ENCODE measurements around the gene SIRPG. TPM values are rescaled to one million over a fixed set of nuclear protein-coding genes. Genes with fewer than 3 reads are reported as not detected.

Gene SIRPG
- total RNA-seq, 4 donors from 2014 or later, result 2.5 to 26.9 (median 3.8) TPM; not detected in 1

- intact Hi-C loops (cut with DNase I; ENCODE audit: low total_unique reads), result no loop called here
- no peak for DNase-seq
- 75% methylated on average over 2 of the region's 2 CpGs; no CpG with 5 or more reads in 1 of the 2 donors for WGBS, 2 donors (ENCODE audit: low coverage in 1 of 2)
- in situ Hi-C loops (cut with MboI; ENCODE audit: low pct_ligation_motif_present in 1 of 4, low pct_unique_long_range_greater_than_20kb in 1 of 4, low sequenced_read_pairs in 3 of 4), result no loop called here
- H3K4me1 ChIP-seq, result peaks cover 0 to 5% (median 0%) of the 10 kb centered on the region in 4 donors
- no peaks in the 10 kb centered on the region for H3K36me3 ChIP-seq
- TF ChIP-seq EP300 (IDR thresholded peaks at IDR 0.05; ENCODE audit: low read depth) (no peak), POLR2AphosphoS5 (IDR thresholded peaks at IDR 0.05) (no peak), POLR2A (IDR thresholded peaks at IDR 0.05) (no peak), CTCF (IDR thresholded peaks at IDR 0.05) (no peak)
- no peak overlapping the region for H3K4me3 ChIP-seq
- H3K27me3 ChIP-seq, result no peaks in the 10 kb centered on the region
- H3K27ac ChIP-seq, result no peak overlapping the region
- H3K9me3 ChIP-seq, result no peaks in the 10 kb centered on the region
These were observed 30.4 kb downstream of the SIRPG start for GRCh38 chr20:1627200-1627550.

DNA sequence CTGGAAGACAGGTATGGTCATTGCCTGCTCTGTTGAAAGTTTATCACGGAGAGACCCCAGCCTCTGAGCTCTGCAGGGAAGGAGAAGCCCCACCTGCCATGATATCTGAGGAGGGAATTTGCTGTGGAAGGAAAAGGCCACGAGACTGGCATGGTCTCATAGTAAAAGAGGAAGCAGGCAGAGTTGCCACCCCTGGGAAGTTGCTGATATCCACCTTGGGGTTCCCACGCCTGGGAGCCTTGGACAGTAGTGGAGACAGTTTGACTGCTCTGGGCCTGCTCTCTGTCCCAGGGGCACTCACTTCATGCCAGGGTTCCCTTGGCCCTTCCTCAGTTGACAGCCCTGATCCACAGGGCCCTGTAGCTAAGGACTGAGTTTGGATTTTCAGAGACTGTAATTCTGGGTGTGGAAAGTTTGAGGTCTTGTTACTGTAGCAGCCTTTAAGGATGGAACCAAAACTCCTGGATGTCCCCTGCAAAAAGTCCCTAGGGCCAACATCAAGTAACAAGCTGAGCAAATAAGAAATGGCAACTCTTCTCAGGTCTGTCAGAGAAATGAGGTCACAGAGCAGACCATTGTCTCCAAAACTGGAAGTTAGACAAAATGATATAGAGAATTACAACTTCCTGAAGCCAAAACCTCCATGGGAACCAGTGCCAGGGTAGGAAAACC, 30.9 kb downstream of the SIRPG start:
- intact Hi-C loops (cut with DNase I; ENCODE audit: low total_unique reads), result no loop called here
- WGBS, 2 donors (ENCODE audit: low coverage in 1 of 2), result 77% methylated on average over 3 of the region's 3 CpGs; no CpG with 5 or more reads in 1 of the 2 donors

DNA sequence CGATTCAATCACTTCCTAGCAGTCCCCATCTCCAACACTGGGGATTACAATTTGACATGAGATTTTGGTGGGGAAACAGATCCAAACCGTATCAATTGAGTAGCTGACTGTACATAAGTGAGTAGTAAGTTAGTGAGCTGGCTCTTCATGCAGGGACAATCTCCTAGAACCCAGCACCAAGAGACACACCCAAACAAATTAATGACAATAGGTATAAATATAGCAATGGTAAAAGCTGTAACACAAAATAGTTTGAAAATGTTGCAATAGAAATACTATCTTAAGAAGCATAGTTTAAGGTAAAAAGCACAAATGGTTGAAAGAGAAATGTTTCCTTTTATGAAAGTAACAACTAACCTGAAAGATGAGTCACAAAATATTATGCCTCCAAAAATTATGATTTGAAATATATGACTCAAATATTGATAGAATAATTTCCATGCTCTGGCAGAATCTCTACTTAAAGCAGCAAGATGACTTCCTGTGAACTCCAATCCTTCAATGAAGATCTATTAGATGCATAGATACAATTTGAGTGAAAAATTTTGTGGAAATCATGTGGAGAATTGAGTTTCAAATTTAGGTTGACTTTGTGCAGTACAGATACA, 32.4 kb downstream of the SIRPG start:
- Histone ChIP-seq H3K27ac (no peak overlapping the region), H3K9me3 (no peaks in the 10 kb centered on the region), H3K4me3 (no peak overlapping the region), H3K27me3 (no peaks in the 10 kb centered on the region), H3K36me3 (no peaks in the 10 kb centered on the region), H3K4me1 (peaks cover 0 to 8% (median 0%) of the 10 kb centered on the region in 4 donors)
- intact Hi-C loops (cut with DNase I; ENCODE audit: low total_unique reads) (no loop called here), in situ Hi-C loops (cut with MboI; ENCODE audit: low pct_ligation_motif_present in 1 of 4, low pct_unique_long_range_greater_than_20kb in 1 of 4, low sequenced_read_pairs in 3 of 4) (no loop called here)
- TF ChIP-seq POLR2AphosphoS5 (IDR thresholded peaks at IDR 0.05), result no peak
- no peak for TF ChIP-seq CTCF (IDR thresholded peaks at IDR 0.05)
- no peak for TF ChIP-seq POLR2A (IDR thresholded peaks at IDR 0.05)
- no peak for TF ChIP-seq EP300 (IDR thresholded peaks at IDR 0.05; ENCODE audit: low read depth)
- no peak for DNase-seq
- WGBS, 2 donors (ENCODE audit: low coverage in 1 of 2), result 49 to 60% methylated on average over 2 of the region's 2 CpGs

More for the DNA sequence above, 30.9 kb downstream of the SIRPG start:
- no peak for DNase-seq
- Histone ChIP-seq H3K27me3 (no peaks in the 10 kb centered on the region), H3K9me3 (no peaks in the 10 kb centered on the region), H3K36me3 (no peaks in the 10 kb centered on the region), H3K27ac (no peak overlapping the region), H3K4me1 (peaks cover 0 to 5% (median 0%) of the 10 kb centered on the region in 4 donors), H3K4me3 (no peak overlapping the region)
- no peak for TF ChIP-seq CTCF (IDR thresholded peaks at IDR 0.05)
- TF ChIP-seq EP300 (IDR thresholded peaks at IDR 0.05; ENCODE audit: low read depth), result no peak
- no peak for TF ChIP-seq POLR2AphosphoS5 (IDR thresholded peaks at IDR 0.05)
- no peak for TF ChIP-seq POLR2A (IDR thresholded peaks at IDR 0.05)
- in situ Hi-C loops (cut with MboI; ENCODE audit: low pct_ligation_motif_present in 1 of 4, low pct_unique_long_range_greater_than_20kb in 1 of 4, low sequenced_read_pairs in 3 of 4), result no loop called here

DNA sequence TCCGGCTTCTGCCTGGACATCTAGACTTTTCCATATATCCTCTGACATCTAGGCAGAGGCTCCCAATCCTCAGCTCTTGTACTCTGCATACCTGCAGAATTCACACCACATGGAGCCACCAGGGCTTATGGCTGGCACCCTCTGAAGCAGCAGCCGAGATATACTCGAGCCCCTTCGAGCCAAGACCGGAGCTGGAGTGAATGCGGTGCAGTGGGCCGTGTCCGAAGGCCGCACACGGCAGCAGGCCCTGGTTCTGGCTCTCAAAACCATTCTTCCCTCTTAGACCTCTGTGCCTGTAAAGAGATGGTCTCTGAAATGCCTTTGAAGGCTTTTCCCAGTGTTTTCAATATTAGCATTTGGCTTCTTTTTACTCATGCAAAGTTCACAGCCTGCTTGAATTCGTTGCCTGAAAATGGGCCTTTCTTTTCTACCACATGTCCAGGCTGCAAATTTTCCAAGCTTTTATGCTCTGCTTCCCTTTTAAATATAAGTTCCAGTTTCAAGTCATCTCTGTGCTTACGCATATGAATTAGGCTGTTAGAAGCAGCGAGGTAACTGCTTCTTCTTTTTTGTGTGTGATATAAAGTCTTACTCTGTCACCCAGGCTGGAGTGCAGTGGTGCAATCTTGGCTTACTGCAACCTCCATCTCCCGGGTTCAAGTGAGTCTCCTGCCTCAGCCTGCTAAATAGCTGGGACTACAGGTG, 33.9 kb downstream of the SIRPG start:
- in situ Hi-C loops (cut with MboI; ENCODE audit: low pct_ligation_motif_present in 1 of 4, low pct_unique_long_range_greater_than_20kb in 1 of 4, low sequenced_read_pairs in 3 of 4) (no loop called here), intact Hi-C loops (cut with DNase I; ENCODE audit: low total_unique reads) (no loop called here)
- H3K4me1 ChIP-seq, result peaks cover 0 to 8% (median 0%) of the 10 kb centered on the region in 4 donors
- TF ChIP-seq CTCF (IDR thresholded peaks at IDR 0.05) (no peak), POLR2A (IDR thresholded peaks at IDR 0.05) (no peak), POLR2AphosphoS5 (IDR thresholded peaks at IDR 0.05) (no peak), EP300 (IDR thresholded peaks at IDR 0.05; ENCODE audit: low read depth) (no peak)
- H3K9me3 ChIP-seq, result peaks cover 0 to 4% of the 10 kb centered on the region in 2 donors
- H3K27ac ChIP-seq, result no peak overlapping the region
- H3K4me3 ChIP-seq, result no peak overlapping the region
- WGBS, 2 donors (ENCODE audit: low coverage in 1 of 2), result 82 to 85% methylated on average over 6 to 14 of the region's 14 CpGs
- H3K36me3 ChIP-seq, result no peaks in the 10 kb centered on the region
- DNase-seq, result no peak
- H3K27me3 ChIP-seq, result no peaks in the 10 kb centered on the region
